Smooth muscle cell (in vitro differentiated cells): ENCODE data around the gene SRSF3. TPM values are rescaled to one million over a fixed set of nuclear protein-coding genes. Genes with fewer than 3 reads are reported as not detected.
A peak's percentile ranks its signal among the peaks of the same experiment; 100 is the strongest.
"Not testable (repeated sequence)": the region's sequence is repeated elsewhere in the genome, so short reads cannot be mapped to it uniquely, and the experiment has no call there.

Experiments
- DNase-seq: peaks from one replicate; lab custom pipeline; 2025; ENCODE audit not compliant: unreplicated experiment; lab: John Stamatoyannopoulos, UW
- H2AFZ ChIP-seq: fragments of 200-600 bp; sonication (generic); 2 replicates; pipeline ENCODE4 v1.6.0; 2016; ENCODE audit warnings: antibody characterized with exemption, low read depth, mild to moderate bottlenecking
- H3F3A ChIP-seq: fragments of 200-600 bp; sonication (generic); 2 replicates; pipeline ENCODE4 v1.6.0; 2017; ENCODE audit warnings: antibody characterized with exemption, low read depth
- H3K27ac ChIP-seq: fragments of 200-600 bp; sonication (generic); 2 replicates; pipeline ENCODE4 v1.5.1; 2016; ENCODE audit warnings: low read depth, mild to moderate bottlenecking
- H3K27me3 ChIP-seq: fragments of 200-600 bp; sonication (generic); 2 replicates; pipeline ENCODE4 v1.6.1; 2016; ENCODE audit warnings: low read depth, mild to moderate bottlenecking
- H3K36me3 ChIP-seq: fragments of 200-600 bp; sonication (generic); 2 replicates; pipeline ENCODE4 v1.5.1; 2016; ENCODE audit warnings: low read depth
- H3K4me1 ChIP-seq: fragments of 200-600 bp; sonication (generic); 2 replicates; pipeline ENCODE4 v1.5.1; 2016; ENCODE audit warnings: low read depth
- H3K4me2 ChIP-seq: fragments of 200-600 bp; sonication (generic); 2 replicates; pipeline ENCODE4 v1.6.0; 2016; ENCODE audit warnings: mild to moderate bottlenecking
- H3K4me3 ChIP-seq: fragments of 200-600 bp; sonication (generic); 2 replicates; pipeline ENCODE4 v1.5.1; 2016; ENCODE audit warnings: mild to moderate bottlenecking
- H3K79me2 ChIP-seq: fragments of 200-600 bp; sonication (generic); 2 replicates; pipeline ENCODE4 v1.6.0; 2016; ENCODE audit warnings: low read depth, mild to moderate bottlenecking
- H3K9ac ChIP-seq: fragments of 200-600 bp; sonication (generic); 2 replicates; pipeline ENCODE4 v1.6.0; 2016; ENCODE audit warnings: low read depth
- H3K9me3 ChIP-seq: fragments of 200-600 bp; sonication (generic); replicated peaks from 2 replicates; pipeline ENCODE4 v1.5.1; 2016; ENCODE audit warnings: low read depth
- H4K20me1 ChIP-seq: fragments of 200-600 bp; sonication (generic); 2 replicates; pipeline ENCODE4 v1.6.0; 2016; ENCODE audit warnings: low read depth
- CTCF ChIP-seq: fragments of 200-600 bp; sonication (generic); IDR thresholded peaks from 2 replicates; pipeline ENCODE4 v1.5.1; 2017; ENCODE audit warnings: borderline replicate concordance, mild to moderate bottlenecking, antibody characterized with exemption; ENCODE audit not compliant: insufficient read depth, poor library complexity, severe bottlenecking
- WGBS: methylation state at CpG from one replicate; pipeline ENCODE4 v1.1.7; 2016; ENCODE audit warnings: low lambda C conversion rate; 5-methylcytosine and 5-hydroxymethylcytosine counted together
- polyA plus RNA-seq: library from polyadenylated mRNA; unstranded; fragments of >200 nt; fragmentation: Nextera tagmentation; extraction: Ambion mirVana; gene quantifications from 2 replicates; pipeline ENCODE4 v1.2.1, GENCODE V29; 2016
- total RNA-seq: library from RNA; depleted of rRNA; stranded (reverse); fragments of >200 nt; gene quantifications from 2 replicates; pipeline ENCODE4 v1.2.3, GENCODE V29; 2014

SRSF3 gene
- total and polyA plus RNA-seq, 2 experiments from 2014 or later: 158 to 179 TPM

- Histone ChIP-seq H3F3A (peaks cover 72% of the 10 kb centered on the region), H3K4me3 (no peak overlapping the region), H3K27me3 (no peaks in the 10 kb centered on the region), H3K9me3 (no peaks in the 10 kb centered on the region), H3K4me1 (peaks cover 9% of the 10 kb centered on the region), H3K36me3 (peaks cover 5% of the 10 kb centered on the region), H3K27ac (peak overlapping the region; percentile 67), H3K9ac (no peak overlapping the region), H3K79me2 (peaks cover 21% of the 10 kb centered on the region), H2AFZ (no peak overlapping the region), H4K20me1 (peaks cover 97% of the 10 kb centered on the region), H3K4me2 (no peak overlapping the region)
- no peak for DNase-seq
- no peak for TF ChIP-seq CTCF
- WGBS: 95% methylated on average over 11 of the region's 14 CpGs
Measured at GRCh38 chr6:36610041-36610955, 16.1 kb downstream of the SRSF3 start.

GRCh38 chr6:36610956-36611336, 16.8 kb downstream of the SRSF3 start:
- DNase-seq: no peak
- no peak for TF ChIP-seq CTCF
- WGBS: 88% methylated on average over 1 of the region's 1 CpG
- peaks cover 67% of the 10 kb centered on the region for H3F3A ChIP-seq
- H4K20me1 ChIP-seq: peaks cover 94% of the 10 kb centered on the region
- H3K4me3 ChIP-seq: no peak overlapping the region
- H3K36me3 ChIP-seq: peaks cover 5% of the 10 kb centered on the region
- peaks cover 18% of the 10 kb centered on the region for H3K79me2 ChIP-seq
- peak overlapping the region; percentile 28 for H3K27ac ChIP-seq
- H3K9ac ChIP-seq: no peak overlapping the region
- no peak overlapping the region for H3K4me2 ChIP-seq
- no peak overlapping the region for H2AFZ ChIP-seq
- no peaks in the 10 kb centered on the region for H3K9me3 ChIP-seq
- H3K4me1 ChIP-seq: peaks cover 9% of the 10 kb centered on the region
- H3K27me3 ChIP-seq: no peaks in the 10 kb centered on the region

GRCh38 chr6:36611679-36612078, 17.5 kb downstream of the SRSF3 start:
- not testable (repeated sequence) for H3K4me1 ChIP-seq, H2AFZ ChIP-seq, H3K9ac ChIP-seq, H3K4me2 ChIP-seq, H3K9me3 ChIP-seq, DNase-seq, H3K36me3 ChIP-seq, H3K27ac ChIP-seq, H3K27me3 ChIP-seq, H3K4me3 ChIP-seq
- H3K79me2 ChIP-seq: peaks cover 11% of the 10 kb centered on the region
- peaks cover 87% of the 10 kb centered on the region for H4K20me1 ChIP-seq
- WGBS: 94% methylated on average over 3 of the region's 3 CpGs
- H3F3A ChIP-seq: peaks cover 64% of the 10 kb centered on the region

GRCh38 chr6:36612101-36612625, 18.0 kb downstream of the SRSF3 start:
- Histone ChIP-seq H3K4me2 (no peak overlapping the region), H3K9me3 (no peaks in the 10 kb centered on the region), H3K36me3 (peaks cover under 1% of the 10 kb centered on the region), H3K9ac (no peak overlapping the region), H3K27me3 (no peaks in the 10 kb centered on the region), H3K4me3 (no peak overlapping the region), H3F3A (peaks cover 60% of the 10 kb centered on the region), H2AFZ (no peak overlapping the region), H3K79me2 (peaks cover 7% of the 10 kb centered on the region), H4K20me1 (peaks cover 82% of the 10 kb centered on the region), H3K27ac (no peak overlapping the region), H3K4me1 (peaks cover 3% of the 10 kb centered on the region)
- 95% methylated on average over 10 of the region's 10 CpGs for WGBS
- TF ChIP-seq CTCF: no peak
- no peak for DNase-seq
